ENCODE measurements around the gene RTKN2. TPM values are rescaled to one million over a fixed set of nuclear protein-coding genes. Genes with fewer than 3 reads are reported as not detected.
A peak's percentile ranks its signal among the peaks of the same experiment; 100 is the strongest.

Gene RTKN2
- total RNA-seq, 1 donor from 2014 or later, result 6.7 TPM

DNA sequence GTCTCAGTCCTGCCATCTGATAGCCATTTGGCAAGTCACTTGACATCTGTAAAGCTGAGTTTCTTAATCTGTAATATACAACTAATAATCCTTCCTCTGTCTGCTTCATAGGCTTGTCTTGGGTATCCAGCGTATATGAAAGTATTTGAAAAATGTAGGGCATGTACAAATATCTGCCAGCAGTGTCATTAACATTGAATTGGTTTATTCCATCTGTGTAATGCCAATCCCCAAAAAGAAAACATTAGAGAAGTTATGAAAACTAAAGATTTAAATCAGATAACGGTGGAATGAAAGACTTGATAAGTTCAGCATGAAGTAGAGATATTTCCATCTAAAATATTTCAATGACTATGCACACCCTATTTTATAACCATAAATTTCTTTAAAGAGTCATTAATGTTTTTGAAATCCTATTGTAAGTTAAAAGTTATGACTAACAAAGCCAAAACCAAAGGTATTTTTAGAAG lies 9.8 kb upstream of the RTKN2 start:
- Histone ChIP-seq H3K4me3 (ENCODE audit: low read depth, low read length) (no peak overlapping the region), H3K36me3 (ENCODE audit: control insufficient read depth, insufficient read depth, low read length) (no peaks in the 10 kb centered on the region), H3K27me3 (ENCODE audit: control insufficient read depth, insufficient read depth, low read length) (no peaks in the 10 kb centered on the region)
- no peak for DNase-seq (ENCODE audit: low read depth)
- TF ChIP-seq, protein P1, sequence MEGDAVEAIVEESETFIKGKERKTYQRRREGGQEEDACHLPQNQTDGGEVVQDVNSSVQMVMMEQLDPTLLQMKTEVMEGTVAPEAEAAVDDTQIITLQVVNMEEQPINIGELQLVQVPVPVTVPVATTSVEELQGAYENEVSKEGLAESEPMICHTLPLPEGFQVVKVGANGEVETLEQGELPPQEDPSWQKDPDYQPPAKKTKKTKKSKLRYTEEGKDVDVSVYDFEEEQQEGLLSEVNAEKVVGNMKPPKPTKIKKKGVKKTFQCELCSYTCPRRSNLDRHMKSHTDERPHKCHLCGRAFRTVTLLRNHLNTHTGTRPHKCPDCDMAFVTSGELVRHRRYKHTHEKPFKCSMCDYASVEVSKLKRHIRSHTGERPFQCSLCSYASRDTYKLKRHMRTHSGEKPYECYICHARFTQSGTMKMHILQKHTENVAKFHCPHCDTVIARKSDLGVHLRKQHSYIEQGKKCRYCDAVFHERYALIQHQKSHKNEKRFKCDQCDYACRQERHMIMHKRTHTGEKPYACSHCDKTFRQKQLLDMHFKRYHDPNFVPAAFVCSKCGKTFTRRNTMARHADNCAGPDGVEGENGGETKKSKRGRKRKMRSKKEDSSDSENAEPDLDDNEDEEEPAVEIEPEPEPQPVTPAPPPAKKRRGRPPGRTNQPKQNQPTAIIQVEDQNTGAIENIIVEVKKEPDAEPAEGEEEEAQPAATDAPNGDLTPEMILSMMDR (IDR thresholded peaks at IDR 0.05; ENCODE audit: insufficient read depth, low read length, poor library complexity, severe bottlenecking), result no peak

DNA sequence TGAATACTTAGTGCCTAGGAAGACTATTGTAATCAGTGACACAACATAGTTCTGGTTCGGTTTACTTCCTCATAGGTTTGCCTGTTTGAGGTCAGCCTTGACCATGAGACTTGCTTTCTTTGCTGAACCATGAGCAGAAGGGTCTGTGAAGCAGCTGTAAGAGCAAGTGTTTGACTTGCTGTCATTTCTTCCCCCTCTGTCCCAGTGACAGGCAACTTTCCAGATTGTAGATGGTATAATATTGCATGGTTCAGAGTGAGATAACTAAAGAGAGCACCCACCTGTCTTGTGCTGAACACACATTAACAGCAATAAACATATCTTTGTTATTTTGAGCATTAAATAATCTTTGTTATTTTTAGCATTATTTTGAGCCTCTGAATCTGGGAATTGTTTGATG lies 9.3 kb upstream of the RTKN2 start:
- Histone ChIP-seq H3K36me3 (ENCODE audit: control insufficient read depth, insufficient read depth, low read length) (no peaks in the 10 kb centered on the region), H3K27me3 (ENCODE audit: control insufficient read depth, insufficient read depth, low read length) (no peaks in the 10 kb centered on the region), H3K4me3 (ENCODE audit: low read depth, low read length) (no peak overlapping the region)
- TF ChIP-seq, protein P1 (IDR thresholded peaks at IDR 0.05; ENCODE audit: insufficient read depth, low read length, poor library complexity, severe bottlenecking), result no peak
- no peak for DNase-seq (ENCODE audit: low read depth)

DNA sequence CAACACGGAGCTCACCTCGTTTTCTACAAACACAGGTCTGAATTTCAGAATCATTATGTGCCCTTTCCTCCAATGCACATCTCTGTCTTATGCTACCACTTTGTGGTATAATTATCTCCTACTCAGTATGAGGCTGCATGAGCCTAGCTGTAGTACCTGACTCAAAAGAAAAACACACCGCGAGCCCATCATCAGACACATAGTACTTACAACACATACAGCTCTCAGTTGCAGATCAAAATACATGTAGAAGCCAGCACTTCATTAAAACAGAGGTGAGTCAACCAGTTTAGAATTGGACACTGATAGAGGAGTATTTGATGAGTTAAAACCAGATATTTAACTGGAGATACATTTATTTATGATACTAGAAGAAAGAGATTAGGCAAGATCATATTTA lies 1.4 kb upstream of the RTKN2 start:
- no peaks in the 10 kb centered on the region for H3K27me3 ChIP-seq (ENCODE audit: control insufficient read depth, insufficient read depth, low read length)
- DNase-seq (ENCODE audit: low read depth), result no peak
- TF ChIP-seq, protein P1 (IDR thresholded peaks at IDR 0.05; ENCODE audit: insufficient read depth, low read length, poor library complexity, severe bottlenecking), result no peak
- H3K36me3 ChIP-seq (ENCODE audit: control insufficient read depth, insufficient read depth, low read length), result no peaks in the 10 kb centered on the region
- H3K4me3 ChIP-seq (ENCODE audit: low read depth, low read length), result no peak overlapping the region

DNA sequence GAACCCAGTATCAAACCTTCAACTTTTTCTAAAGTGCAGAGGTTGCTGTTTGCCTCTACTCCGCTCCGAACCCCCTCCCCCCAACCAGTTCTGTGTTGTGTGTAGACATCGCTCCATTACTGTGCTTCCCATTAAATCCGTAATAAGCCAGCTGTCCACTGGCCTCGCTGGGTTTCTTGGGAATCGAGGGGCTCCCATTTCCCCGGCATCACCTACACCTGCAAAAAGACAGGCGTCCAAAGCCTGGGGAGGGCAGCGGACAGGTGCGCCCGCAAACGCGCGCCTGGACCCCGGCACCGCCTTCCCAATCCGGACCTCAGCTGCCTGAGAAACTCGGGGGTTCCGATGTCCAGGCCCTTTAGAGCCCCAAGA lies 631 bp downstream of the RTKN2 start:
- Histone ChIP-seq H3K27me3 (ENCODE audit: control insufficient read depth, insufficient read depth, low read length) (no peaks in the 10 kb centered on the region), H3K4me3 (ENCODE audit: low read depth, low read length) (peak overlapping the region; percentile 79), H3K36me3 (ENCODE audit: control insufficient read depth, insufficient read depth, low read length) (no peaks in the 10 kb centered on the region)
- DNase-seq (ENCODE audit: low read depth), result no peak
- TF ChIP-seq, protein P1 (IDR thresholded peaks at IDR 0.05; ENCODE audit: insufficient read depth, low read length, poor library complexity, severe bottlenecking), result no peak

DNA sequence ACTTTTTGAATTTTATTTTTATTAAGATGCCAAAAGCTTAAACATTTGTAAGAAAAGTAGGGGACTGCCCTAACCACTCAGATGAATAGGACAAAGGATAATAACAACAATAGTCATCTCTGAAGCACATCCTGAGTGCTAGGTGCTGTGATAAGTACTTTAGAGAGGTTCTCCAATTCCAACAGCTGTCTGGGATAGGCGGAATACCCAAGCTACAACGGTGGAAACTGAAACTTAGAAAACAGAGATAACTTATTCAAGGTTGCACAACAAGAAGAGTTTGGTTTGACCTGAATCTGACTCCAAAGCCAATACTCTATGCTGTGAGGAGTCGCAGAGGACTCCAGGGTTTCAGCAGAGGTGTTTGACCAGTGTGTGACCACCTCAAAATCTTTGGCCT lies 2.0 kb downstream of the RTKN2 start:
- DNase-seq (ENCODE audit: low read depth), result no peak
- TF ChIP-seq, protein P1 (IDR thresholded peaks at IDR 0.05; ENCODE audit: insufficient read depth, low read length, poor library complexity, severe bottlenecking), result no peak
- peak overlapping the region; percentile 79 for H3K4me3 ChIP-seq (ENCODE audit: low read depth, low read length)
- no peaks in the 10 kb centered on the region for H3K27me3 ChIP-seq (ENCODE audit: control insufficient read depth, insufficient read depth, low read length)
- no peaks in the 10 kb centered on the region for H3K36me3 ChIP-seq (ENCODE audit: control insufficient read depth, insufficient read depth, low read length)

DNA sequence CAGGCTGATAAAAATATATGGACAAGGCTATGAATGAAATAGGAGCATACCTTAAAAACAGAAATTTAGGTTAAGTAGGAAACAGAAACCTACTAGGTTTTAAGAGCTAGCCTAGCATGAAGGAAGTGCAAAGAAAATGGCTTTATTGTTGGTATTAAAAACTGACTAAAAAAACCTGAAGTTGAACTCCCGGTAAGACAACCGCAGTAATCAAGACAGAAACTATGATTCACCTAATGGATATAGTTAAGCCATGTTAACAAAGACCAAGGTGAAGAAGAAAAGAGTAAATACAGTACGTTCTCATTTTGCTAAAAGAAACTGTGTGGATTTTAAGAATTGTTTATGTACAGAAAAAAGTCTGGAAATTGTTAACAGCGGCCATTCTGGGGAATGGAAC lies 2.5 kb downstream of the RTKN2 start:
- TF ChIP-seq, protein P1 (IDR thresholded peaks at IDR 0.05; ENCODE audit: insufficient read depth, low read length, poor library complexity, severe bottlenecking), result no peak
- Histone ChIP-seq H3K27me3 (ENCODE audit: control insufficient read depth, insufficient read depth, low read length) (no peaks in the 10 kb centered on the region), H3K4me3 (ENCODE audit: low read depth, low read length) (no peak overlapping the region), H3K36me3 (ENCODE audit: control insufficient read depth, insufficient read depth, low read length) (no peaks in the 10 kb centered on the region)
- DNase-seq (ENCODE audit: low read depth), result no peak
